Nephron progenitor cell (in vitro differentiated cells): ENCODE results near the gene LGALS9.

ENCODE experiments used
- DNase-seq: peaks from one replicate; pipeline ENCODE4 v3.0.0; 2021
- H3K27ac Mint-ChIP-seq: 2 replicates; pipeline ENCODE4 v1.8.0; 2021; ENCODE audit warnings: mild to moderate bottlenecking, moderate library complexity, mixed read lengths
- H3K27me3 Mint-ChIP-seq: 2 replicates; pipeline ENCODE4 v1.8.0; 2021; ENCODE audit warnings: mild to moderate bottlenecking, low read depth, mixed read lengths; ENCODE audit not compliant: poor library complexity
- H3K36me3 Mint-ChIP-seq: 2 replicates; pipeline ENCODE4 v1.8.0; 2021; ENCODE audit warnings: low read depth, mixed read lengths
- H3K4me1 Mint-ChIP-seq: 2 replicates; pipeline ENCODE4 v1.8.0; 2021; ENCODE audit warnings: mixed read lengths
- H3K4me3 Mint-ChIP-seq: 2 replicates; pipeline ENCODE4 v1.8.0; 2021; ENCODE audit warnings: mild to moderate bottlenecking, moderate library complexity, mixed read lengths
- H3K9me3 Mint-ChIP-seq: 2 replicates; pipeline ENCODE4 v1.8.0; 2021; ENCODE audit warnings: mild to moderate bottlenecking, moderate library complexity, mixed read lengths
- CTCF ChIP-seq: fragments of 200-600 bp; sonication (generic); IDR thresholded peaks from 2 replicates; pipeline ENCODE4 v1.5.0; 2021; ENCODE audit warnings: antibody characterized with exemption

LGALS9 gene

GRCh38 chr17:27588354-27588753 lies 42.6 kb upstream of the LGALS9 start:
- H3K4me1 Mint-ChIP-seq = peaks cover 16% of the 10 kb centered on the region
- DNase-seq = no peak
- no peak overlapping the region for H3K27ac Mint-ChIP-seq
- TF ChIP-seq CTCF = no peak
- H3K9me3 Mint-ChIP-seq = no peaks in the 10 kb centered on the region
- no peaks in the 10 kb centered on the region for H3K36me3 Mint-ChIP-seq
- no peak overlapping the region for H3K4me3 Mint-ChIP-seq
- no peaks in the 10 kb centered on the region for H3K27me3 Mint-ChIP-seq

DNA sequence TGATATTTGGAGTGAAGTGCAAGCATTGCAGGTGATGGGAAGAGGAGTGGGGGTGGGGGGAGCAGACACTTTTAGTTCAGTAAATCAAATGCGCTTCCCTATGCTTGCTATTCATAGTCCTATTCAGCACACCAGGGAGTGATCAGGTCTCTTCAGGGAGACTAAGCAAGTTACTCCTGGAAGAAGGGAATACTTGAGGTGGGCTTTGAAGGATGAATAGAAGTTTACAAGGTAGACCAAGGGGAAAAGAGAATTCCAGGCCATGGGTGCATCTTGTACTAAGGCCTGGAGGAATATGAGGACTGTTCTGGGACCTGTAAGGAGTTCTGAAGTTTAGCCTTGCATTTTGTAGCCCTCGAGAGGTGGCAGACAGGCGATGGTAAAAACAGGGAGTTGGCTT lies 40.1 kb upstream of the LGALS9 start:
- DNase-seq = no peak
- H3K36me3 Mint-ChIP-seq = no peaks in the 10 kb centered on the region
- no peaks in the 10 kb centered on the region for H3K9me3 Mint-ChIP-seq
- H3K27me3 Mint-ChIP-seq = no peaks in the 10 kb centered on the region
- peaks cover 14% of the 10 kb centered on the region for H3K4me1 Mint-ChIP-seq
- H3K4me3 Mint-ChIP-seq = no peak overlapping the region
- TF ChIP-seq CTCF = no peak
- no peak overlapping the region for H3K27ac Mint-ChIP-seq

DNA sequence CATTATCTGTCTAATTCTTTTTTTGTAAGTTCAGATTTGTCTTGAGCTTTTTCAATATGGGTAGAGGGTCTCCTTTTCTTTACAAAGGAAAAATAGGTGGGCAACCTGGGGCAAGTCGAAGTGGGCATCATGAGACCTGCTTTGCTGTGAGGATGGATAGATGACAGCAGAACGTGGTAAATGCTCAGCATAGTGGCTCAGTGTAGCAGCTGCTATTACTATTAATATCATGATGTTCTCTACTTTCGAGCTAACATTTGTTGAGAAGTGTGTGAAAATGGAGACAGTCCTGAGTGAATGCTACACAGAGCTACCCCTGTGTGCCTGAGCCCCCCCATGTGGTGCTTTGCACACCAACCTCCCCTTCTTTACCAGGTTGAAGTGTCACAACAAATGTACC lies 39.0 kb upstream of the LGALS9 start:
- Mint-ChIP-seq H3K27ac (no peak overlapping the region), H3K36me3 (no peaks in the 10 kb centered on the region), H3K27me3 (no peaks in the 10 kb centered on the region), H3K4me3 (no peak overlapping the region), H3K9me3 (no peaks in the 10 kb centered on the region), H3K4me1 (peaks cover 11% of the 10 kb centered on the region)
- no peak for TF ChIP-seq CTCF
- DNase-seq = no peak

- H3K27ac Mint-ChIP-seq = no peak overlapping the region
- no peaks in the 10 kb centered on the region for H3K9me3 Mint-ChIP-seq
- no peak overlapping the region for H3K4me3 Mint-ChIP-seq
- no peak for DNase-seq
- H3K27me3 Mint-ChIP-seq = no peaks in the 10 kb centered on the region
- peaks cover 6% of the 10 kb centered on the region for H3K4me1 Mint-ChIP-seq
- TF ChIP-seq CTCF = no peak
- no peaks in the 10 kb centered on the region for H3K36me3 Mint-ChIP-seq
These were observed 37.6 kb upstream of the LGALS9 start for GRCh38 chr17:27593232-27593856.

- no peaks in the 10 kb centered on the region for H3K27me3 Mint-ChIP-seq
- H3K9me3 Mint-ChIP-seq = no peaks in the 10 kb centered on the region
- TF ChIP-seq CTCF = no peak
- no peak overlapping the region for H3K27ac Mint-ChIP-seq
- no peak for DNase-seq
- peaks cover 3% of the 10 kb centered on the region for H3K4me1 Mint-ChIP-seq
- H3K36me3 Mint-ChIP-seq = no peaks in the 10 kb centered on the region
- H3K4me3 Mint-ChIP-seq = no peak overlapping the region
These were observed 37.1 kb upstream of the LGALS9 start for GRCh38 chr17:27593857-27594255.

DNA sequence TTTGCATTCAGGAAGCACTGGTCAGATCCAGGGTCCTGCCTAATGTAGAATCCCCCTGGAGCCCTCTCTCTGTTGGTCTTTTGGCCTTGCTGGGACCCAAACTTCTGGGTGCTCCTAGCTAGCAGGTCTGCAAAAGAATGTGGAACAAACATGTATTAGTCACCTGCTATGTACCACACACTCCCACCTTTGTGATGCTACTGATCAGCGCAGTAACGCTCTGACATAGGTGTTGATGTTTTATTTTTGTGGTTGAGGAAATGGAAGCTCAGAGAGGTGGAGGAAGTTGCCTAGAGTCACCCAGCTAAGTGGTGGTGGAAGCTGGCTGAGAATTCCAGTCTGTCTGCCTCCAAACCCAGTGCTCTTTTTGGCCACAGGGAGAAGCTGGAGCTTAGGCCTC lies 35.8 kb upstream of the LGALS9 start:
- no peak for DNase-seq
- Mint-ChIP-seq H3K36me3 (no peaks in the 10 kb centered on the region), H3K4me1 (no peaks in the 10 kb centered on the region), H3K4me3 (no peak overlapping the region), H3K27ac (no peak overlapping the region), H3K27me3 (no peaks in the 10 kb centered on the region), H3K9me3 (no peaks in the 10 kb centered on the region)
- no peak for TF ChIP-seq CTCF
